H1 (cell line): ENCODE results near the gene COX5B. TPM values are rescaled to one million over a fixed set of nuclear protein-coding genes. Genes with fewer than 3 reads are reported as not detected.

Source experiments
- CTCF ChIA-PET: fragments of 300-600 bp; sonication (Branson Sonifier 250); formaldehyde crosslinking; loops from one replicate; lab custom pipeline; 2021; ENCODE audit not compliant: partially characterized antibody; lab: Charles Lee
- POLR2A ChIA-PET: fragments of 300-600 bp; sonication (Branson Sonifier 250); formaldehyde crosslinking; loops from one replicate; lab custom pipeline; 2021; ENCODE audit warnings: inconsistent platforms; ENCODE audit not compliant: partially characterized antibody; lab: Charles Lee
- DNase-seq, 2 experiments: peaks; one replicate each; pipeline versions ENCODE4 v3.0.0 to v3.0.0-alpha.2; 2010 to 2022; ENCODE audit warnings: low spot score in 2 of 2, low read depth in 1 of 2, mixed read lengths in 1 of 2
- FAIRE-seq: peaks from 2 replicates; lab custom pipeline; 2011; peaks lifted over from hg19 to GRCh38; lab: Jason Lieb, UNC
- H2AFZ ChIP-seq: 2 replicates; pipeline ENCODE4 v1.8.1; 2012; ENCODE audit warnings: low read length, inconsistent platforms
- H2AK5ac ChIP-seq: 2 replicates; pipeline ENCODE4 v1.6.1; 2013; ENCODE audit warnings: low read depth, low read length
- H2BK120ac ChIP-seq: replicated peaks from 2 replicates; pipeline ENCODE3; 2013; ENCODE audit warnings: low read depth, low read length, inconsistent platforms
- H2BK12ac ChIP-seq: 2 replicates; pipeline ENCODE4 v1.6.1; 2013; ENCODE audit warnings: low read depth, low read length
- H2BK15ac ChIP-seq: 2 replicates; pipeline ENCODE4 v1.6.1; 2013; ENCODE audit warnings: low read length
- H2BK20ac ChIP-seq: 2 replicates; pipeline ENCODE4 v1.6.1; 2013; ENCODE audit warnings: low read length
- H2BK5ac ChIP-seq: 2 replicates; pipeline ENCODE4 v1.6.1; 2013; ENCODE audit warnings: low read depth, low read length
- H3K14ac ChIP-seq: 2 replicates; pipeline ENCODE4 v1.6.1; 2013; ENCODE audit warnings: inconsistent platforms; ENCODE audit not compliant: insufficient read length
- H3K18ac ChIP-seq: 2 replicates; pipeline ENCODE4 v1.6.1; 2013; ENCODE audit warnings: low read length; ENCODE audit errors: extremely low read depth
- H3K23ac ChIP-seq: 2 replicates; pipeline ENCODE4 v1.6.1; 2013; ENCODE audit warnings: inconsistent platforms; ENCODE audit not compliant: insufficient read length
- H3K23me2 ChIP-seq: 2 replicates; pipeline ENCODE4 v1.6.1; 2013; ENCODE audit warnings: low read depth, low read length
- H3K27ac ChIP-seq: 2 replicates; pipeline ENCODE4 v1.6.1; 2011; ENCODE audit warnings: low read depth, low read length, inconsistent platforms
- H3K27me3 ChIP-seq, 4 experiments: replicated peaks in 1 of 4; 1 replicate in 1 of 4; 2 replicates in 3 of 4; pipeline versions ENCODE4 v1.6.1 to v1.8.1; 2011 to 2013; ENCODE audit warnings: low read length in 3 of 4, mild to moderate bottlenecking in 3 of 4, inconsistent platforms in 2 of 4, mixed read lengths in 2 of 4, moderate library complexity in 1 of 4; ENCODE audit not compliant: control insufficient read depth in 3 of 4, insufficient read depth in 3 of 4; ENCODE audit errors: extremely low read depth in 1 of 4
- H3K36me3 ChIP-seq, 4 experiments: 2 replicates each; pipeline versions ENCODE4 v1.6.1 to v1.8.1; 2011 to 2013; ENCODE audit warnings: mild to moderate bottlenecking in 4 of 4, low read length in 3 of 4, moderate library complexity in 2 of 4, control low read depth in 1 of 4, inconsistent platforms in 1 of 4; ENCODE audit not compliant: insufficient read depth in 4 of 4, control insufficient read depth in 2 of 4
- H3K4ac ChIP-seq: replicated peaks from 2 replicates; pipeline ENCODE3; 2013; ENCODE audit warnings: low read length, low read depth, mixed read lengths, inconsistent platforms; ENCODE audit not compliant: insufficient read length
- H3K4me1 ChIP-seq, 4 experiments: replicated peaks in 1 of 4; 1 replicate in 1 of 4; 2 replicates in 3 of 4; pipeline versions ENCODE4 v1.6.1 to v1.8.1; 2011 to 2013; ENCODE audit warnings: low read length in 3 of 4, inconsistent platforms in 2 of 4, mixed read lengths in 1 of 4; ENCODE audit not compliant: insufficient read depth in 4 of 4, control insufficient read depth in 3 of 4
- H3K4me2 ChIP-seq, 2 experiments: 2 replicates each; pipeline versions ENCODE4 v1.6.1 to v1.8.1; 2011 to 2013; ENCODE audit warnings: low read depth in 2 of 2, low read length in 2 of 2, control low read depth in 1 of 2, inconsistent platforms in 1 of 2, mild to moderate bottlenecking in 1 of 2; ENCODE audit not compliant: insufficient read depth in 1 of 2
- H3K4me3 ChIP-seq, 4 experiments: fragments of 200-600, 300-600 bp in 1 of 4; sonication (generic), shearing (Covaris generic), sonication (Bioruptor Twin) in 1 of 4; 2 replicates each; pipeline versions ENCODE4 v1.5.1 to v1.8.1; 2011 to 2016; ENCODE audit warnings: low read length in 4 of 4, low read depth in 3 of 4, control low read depth in 2 of 4, inconsistent platforms in 2 of 4, mild to moderate bottlenecking in 2 of 4, mixed read lengths in 1 of 4, moderate library complexity in 1 of 4; ENCODE audit not compliant: insufficient read depth in 2 of 4; ENCODE audit errors: extremely low read depth in 1 of 4
- H3K56ac ChIP-seq: replicated peaks from 2 replicates; pipeline ENCODE3; 2013; ENCODE audit warnings: low read depth, mild to moderate bottlenecking, mixed read lengths, low read length, inconsistent platforms; ENCODE audit not compliant: insufficient read length
- H3K79me1 ChIP-seq: 2 replicates; pipeline ENCODE4 v1.6.1; 2013; ENCODE audit warnings: low read depth, low read length, control low read depth
- H3K79me2 ChIP-seq, 2 experiments: 2 replicates each; pipeline versions ENCODE4 v1.6.1 to v1.8.1; 2012 to 2013; ENCODE audit warnings: low read length in 2 of 2, mild to moderate bottlenecking in 2 of 2, inconsistent platforms in 1 of 2; ENCODE audit not compliant: insufficient read depth in 2 of 2, control insufficient read depth in 1 of 2
- H3K9ac ChIP-seq, 4 experiments: replicated peaks in 1 of 4; 1 replicate in 1 of 4; 2 replicates in 3 of 4; pipeline versions ENCODE4 v1.6.1 to v1.8.1; 2011 to 2013; ENCODE audit warnings: low read depth in 3 of 4, low read length in 3 of 4, control low read depth in 2 of 4, mild to moderate bottlenecking in 2 of 4, moderate library complexity in 2 of 4, inconsistent platforms in 1 of 4; ENCODE audit errors: extremely low read depth in 1 of 4
- H3K9me3 ChIP-seq, 2 experiments: 2 replicates each; pipeline versions ENCODE4 v1.6.1 to v1.8.1; 2012 to 2013; ENCODE audit warnings: mild to moderate bottlenecking in 2 of 2, moderate library complexity in 2 of 2, control low read depth in 1 of 2, inconsistent platforms in 1 of 2, low read depth in 1 of 2, low read length in 1 of 2, mixed read lengths in 1 of 2; ENCODE audit not compliant: insufficient read depth in 2 of 2
- H4K20me1 ChIP-seq, 2 experiments: replicated peaks in 1 of 2; 2 replicates each; pipeline versions ENCODE3 to v1.8.1; 2011 to 2013; ENCODE audit warnings: inconsistent platforms in 2 of 2, low read length in 2 of 2, mild to moderate bottlenecking in 1 of 2; ENCODE audit not compliant: insufficient read depth in 2 of 2, control insufficient read depth in 1 of 2
- H4K5ac ChIP-seq: 2 replicates; pipeline ENCODE4 v1.6.1; 2013; ENCODE audit warnings: low read length, low read depth, mixed read lengths, inconsistent platforms; ENCODE audit not compliant: insufficient read length
- H4K8ac ChIP-seq: 2 replicates; pipeline ENCODE4 v1.8.0; 2013; ENCODE audit warnings: mild to moderate bottlenecking, moderate library complexity, low read length, inconsistent platforms; ENCODE audit not compliant: insufficient read depth; ENCODE audit errors: extremely low read depth
- H4K91ac ChIP-seq: replicated peaks from 2 replicates; pipeline ENCODE3; 2013; ENCODE audit warnings: low read length, mixed read lengths, inconsistent platforms; ENCODE audit not compliant: insufficient read length
- CBX5 ChIP-seq: fragments of 300-800, 300-1000 bp; sonication (generic); IDR thresholded peaks from 2 replicates; pipeline ENCODE4 v1.7.1; 2016; ENCODE audit warnings: antibody characterized with exemption, low read length, low read depth
- POLR2AphosphoS5 ChIP-seq: IDR thresholded peaks from 2 replicates; pipeline ENCODE4 v1.6.1; 2011; ENCODE audit warnings: low read depth, low read length
- WGBS, 2 experiments: shearing (Covaris generic) in 1 of 2; methylation state at CpG; one replicate each; pipeline versions ENCODE4 v1.1.6 to v1.1.7; 2013 to 2015; ENCODE audit warnings: low lambda C conversion rate in 2 of 2, mixed read lengths in 2 of 2, inconsistent platforms in 1 of 2, low coverage in 1 of 2, missing lambda C conversion rate in 1 of 2; ENCODE audit not compliant: insufficient replicate concordance in 2 of 2, insufficient coverage in 1 of 2, insufficient read length in 1 of 2; ENCODE audit errors: extremely low coverage in 1 of 2, missing lambda C conversion rate in 1 of 2; 5-methylcytosine and 5-hydroxymethylcytosine counted together
- polyA plus RNA-seq, 7 experiments: library from polyadenylated mRNA; depleted of rRNA in 3 of 7; stranded (reverse) in 5 of 7; unstranded in 2 of 7; fragments of >200 nt in 5 of 7; fragments of 200-250 nt in 2 of 7; gene quantifications; 1 replicate in 5 of 7; 2 replicates in 1 of 7; 4 replicates in 1 of 7; pipeline versions ENCODE4 v1.2.1 to v1.2.3, GENCODE V29; 2011 to 2013; ENCODE audit warnings: missing spikeins in 2 of 7, mixed read lengths in 2 of 7
- total RNA-seq: library from RNA; stranded (reverse); fragmentation: NEBNext Ultra II Directional; extraction: Animal tissue kit (Norgen Biotek cat#: 25700); gene quantifications from 2 replicates; pipeline ENCODE4 v1.2.1, GENCODE V29; 2021

The COX5B gene
- total and polyA plus RNA-seq, 2 of the 8 experiments (the other 6 are each of a cell fraction or from before 2014, with no cell fraction given) = 233 to 468 TPM

DNA sequence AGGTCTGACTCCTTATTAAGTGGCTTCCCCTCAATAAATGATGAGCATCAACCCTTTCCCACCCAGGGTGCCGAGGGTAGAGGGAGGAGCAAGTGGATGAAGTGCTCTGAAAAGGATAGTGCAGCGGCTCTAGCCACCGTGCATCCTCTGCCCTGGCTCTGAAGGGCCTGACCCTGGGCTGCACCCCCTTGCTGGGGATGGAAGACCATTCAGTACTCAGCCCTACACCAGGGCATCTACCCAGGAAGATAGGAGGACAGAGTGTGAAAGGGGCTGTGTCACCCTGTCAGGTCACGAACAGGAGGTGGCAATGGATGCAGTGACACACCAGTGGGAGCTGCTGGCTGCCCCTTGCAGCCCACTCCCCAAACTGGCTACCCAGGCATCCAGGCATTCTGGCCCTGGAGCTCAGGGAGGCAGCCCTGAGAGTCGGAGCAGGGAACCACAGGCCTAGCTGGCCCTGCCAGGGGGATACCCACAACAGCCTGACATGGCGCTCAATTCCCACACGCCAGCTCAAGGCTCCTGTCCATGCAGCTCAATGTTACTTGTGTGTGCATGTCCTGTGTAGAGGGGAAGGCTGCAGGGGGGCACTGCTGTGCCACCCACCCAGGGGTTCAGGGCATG lies 10.4 kb downstream of the COX5B start:
- WGBS, 2 experiments = 92% methylated on average over 7 of the region's 7 CpGs; no CpG with 5 or more reads in 1 of the 2 experiments
- Histone ChIP-seq H3K79me2 (peaks cover 0 to 6% of the 10 kb centered on the region in 2 experiments; a peak in 2 of 4 replicates), H3K27ac (no peak overlapping the region), H3K27me3 (no peaks in the 10 kb centered on the region), H3K4me3 (no peak overlapping the region), H2BK15ac (no peak overlapping the region), H2BK5ac (no peak overlapping the region), H3K9ac (no peak overlapping the region), H3K56ac (no peak overlapping the region), H4K5ac (no peak overlapping the region), H2BK120ac (no peak overlapping the region), H2AFZ (no peak overlapping the region), H2AK5ac (no peak overlapping the region), H3K4me2 (no peak overlapping the region), H2BK12ac (no peak overlapping the region), H4K8ac (no peak overlapping the region), H3K23me2 (no peaks in the 10 kb centered on the region), H2BK20ac (no peak overlapping the region), H3K9me3 (0 out of 4 replicates have a peak, but pooled peaks cover 0 to 5% of the 10 kb centered on the region in 2 experiments), H3K4me1 (no peaks in the 10 kb centered on the region), H4K20me1 (peaks cover 0 to 5% of the 10 kb centered on the region in 2 experiments), H3K18ac (no peak overlapping the region), H3K36me3 (peaks cover 3 to 24% (median 7%) of the 10 kb centered on the region in 4 experiments; a peak in 5 of 8 replicates), H3K4ac (no peak overlapping the region), H3K23ac (no peak overlapping the region), H3K14ac (no peak overlapping the region), H3K79me1 (peaks cover 5% of the 10 kb centered on the region; the same call in 1 of the 2 replicates), H4K91ac (no peak overlapping the region)
- CTCF ChIA-PET = no interaction called here
- POLR2A ChIA-PET = interaction anchor here (1.0 to 8.6 kb wide), 3 partner anchors 7 to 35 kb away, joined by 3 to 102 read pairs (median 27); partner anchors contain the start of genes ACTR1B and COX5B
- TF ChIP-seq CBX5 (no peak), POLR2AphosphoS5 (0 out of 2 replicates have a peak, but pooled peaks have one; percentile 8)
- no peak for FAIRE-seq
- DNase-seq = peak in 1 of 2 experiments; percentile 24
